Neutrophil (primary cell): ENCODE measurements around the gene PADI2.

Experiments
- H3K27ac ChIP-seq: fragments of 200-600 bp; sonication (generic); 2 replicates; pipeline ENCODE4 v1.5.1; 2016; ENCODE audit warnings: mild to moderate bottlenecking, moderate library complexity
- H3K27me3 ChIP-seq: fragments of 200-600 bp; sonication (generic); 2 replicates; pipeline ENCODE4 v1.6.0; 2016; ENCODE audit warnings: mild to moderate bottlenecking
- H3K36me3 ChIP-seq: fragments of 200-600 bp; sonication (generic); 2 replicates; pipeline ENCODE4 v1.5.1; 2017
- H3K4me1 ChIP-seq, 2 experiments: fragments of 200-600 bp in 1 of 2; sonication (generic) in 1 of 2; 1 replicate in 1 of 2; 2 replicates in 1 of 2; pipeline versions ENCODE4 v1.5.1 to v1.6.1; 2013 to 2016; ENCODE audit warnings: low read depth in 1 of 2, low read length in 1 of 2, mild to moderate bottlenecking in 1 of 2, moderate library complexity in 1 of 2; ENCODE audit not compliant: control insufficient read depth in 1 of 2, insufficient read depth in 1 of 2
- H3K4me3 ChIP-seq, 2 experiments: fragments of 200-600 bp in 1 of 2; sonication (generic) in 1 of 2; 1 replicate in 1 of 2; 2 replicates in 1 of 2; pipeline ENCODE4 v1.5.1; 2013 to 2016; ENCODE audit warnings: low read depth in 1 of 2, low read length in 1 of 2, mild to moderate bottlenecking in 1 of 2, moderate library complexity in 1 of 2
- H3K9me3 ChIP-seq: fragments of 200-600 bp; sonication (generic); 2 replicates; pipeline ENCODE4 v1.5.1; 2016
- TF ChIP-seq, protein P1 (sequence below): fragments of 200-600 bp; sonication (generic); IDR thresholded peaks from 2 replicates; pipeline ENCODE4 v1.5.1; 2016; ENCODE audit warnings: antibody characterized with exemption

Gene PADI2

GRCh38 chr1:17097787-17098186 lies 21.5 kb downstream of the PADI2 start:
- peaks cover 83% of the 10 kb centered on the region for H3K36me3 ChIP-seq
- H3K4me1 ChIP-seq, result peaks cover 58 to 62% of the 10 kb centered on the region in 2 experiments
- TF ChIP-seq, protein P1, sequence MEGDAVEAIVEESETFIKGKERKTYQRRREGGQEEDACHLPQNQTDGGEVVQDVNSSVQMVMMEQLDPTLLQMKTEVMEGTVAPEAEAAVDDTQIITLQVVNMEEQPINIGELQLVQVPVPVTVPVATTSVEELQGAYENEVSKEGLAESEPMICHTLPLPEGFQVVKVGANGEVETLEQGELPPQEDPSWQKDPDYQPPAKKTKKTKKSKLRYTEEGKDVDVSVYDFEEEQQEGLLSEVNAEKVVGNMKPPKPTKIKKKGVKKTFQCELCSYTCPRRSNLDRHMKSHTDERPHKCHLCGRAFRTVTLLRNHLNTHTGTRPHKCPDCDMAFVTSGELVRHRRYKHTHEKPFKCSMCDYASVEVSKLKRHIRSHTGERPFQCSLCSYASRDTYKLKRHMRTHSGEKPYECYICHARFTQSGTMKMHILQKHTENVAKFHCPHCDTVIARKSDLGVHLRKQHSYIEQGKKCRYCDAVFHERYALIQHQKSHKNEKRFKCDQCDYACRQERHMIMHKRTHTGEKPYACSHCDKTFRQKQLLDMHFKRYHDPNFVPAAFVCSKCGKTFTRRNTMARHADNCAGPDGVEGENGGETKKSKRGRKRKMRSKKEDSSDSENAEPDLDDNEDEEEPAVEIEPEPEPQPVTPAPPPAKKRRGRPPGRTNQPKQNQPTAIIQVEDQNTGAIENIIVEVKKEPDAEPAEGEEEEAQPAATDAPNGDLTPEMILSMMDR, result no peak
- peak overlapping the region; percentile 52 to 57 for H3K4me3 ChIP-seq
- no peaks in the 10 kb centered on the region for H3K27me3 ChIP-seq
- H3K27ac ChIP-seq, result peak overlapping the region; percentile 95
- H3K9me3 ChIP-seq, result no peaks in the 10 kb centered on the region

- peak overlapping the region; percentile 52 to 57 for H3K4me3 ChIP-seq
- peaks cover 58 to 62% of the 10 kb centered on the region in 2 experiments for H3K4me1 ChIP-seq
- TF ChIP-seq, protein P1, result no peak
- H3K27me3 ChIP-seq, result no peaks in the 10 kb centered on the region
- peaks cover 83% of the 10 kb centered on the region for H3K36me3 ChIP-seq
- H3K27ac ChIP-seq, result peak overlapping the region; percentile 95
- H3K9me3 ChIP-seq, result no peaks in the 10 kb centered on the region
Measured at GRCh38 chr1:17097147-17097546, 22.1 kb downstream of the PADI2 start.

DNA sequence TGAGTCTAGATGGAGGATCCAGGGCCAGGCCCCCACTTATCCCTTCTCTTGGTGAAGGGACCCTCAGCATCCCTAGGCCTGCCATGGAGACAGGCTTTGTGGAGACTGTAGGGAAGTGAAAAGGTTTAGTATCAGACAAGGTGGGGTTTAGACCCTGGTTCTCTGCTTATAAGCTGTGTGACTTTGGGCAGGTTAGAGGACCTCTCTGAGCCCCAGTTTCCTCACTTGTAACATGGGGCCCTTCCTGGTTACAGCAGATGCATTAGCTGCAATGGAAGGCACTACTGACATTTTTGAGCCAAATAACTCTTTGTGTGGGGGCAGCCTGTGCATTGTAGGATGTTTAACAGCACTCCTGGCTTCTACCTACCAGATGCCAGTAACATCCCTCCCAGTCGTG lies 22.7 kb downstream of the PADI2 start:
- Histone ChIP-seq H3K27me3 (no peaks in the 10 kb centered on the region), H3K27ac (peak overlapping the region; percentile 95), H3K4me1 (peaks cover 55 to 62% of the 10 kb centered on the region in 2 experiments), H3K36me3 (peaks cover 83% of the 10 kb centered on the region), H3K9me3 (no peaks in the 10 kb centered on the region), H3K4me3 (peak overlapping the region in 1 of 2 experiments; percentile 12)
- TF ChIP-seq, protein P1, result no peak

- TF ChIP-seq, protein P1, result no peak
- Histone ChIP-seq H3K9me3 (no peaks in the 10 kb centered on the region), H3K4me1 (peaks cover 42 to 47% of the 10 kb centered on the region in 2 experiments), H3K36me3 (peaks cover 84% of the 10 kb centered on the region), H3K4me3 (no peak overlapping the region), H3K27me3 (no peaks in the 10 kb centered on the region), H3K27ac (peak overlapping the region; percentile 35)
Measured at GRCh38 chr1:17095141-17095540, 24.1 kb downstream of the PADI2 start.

DNA sequence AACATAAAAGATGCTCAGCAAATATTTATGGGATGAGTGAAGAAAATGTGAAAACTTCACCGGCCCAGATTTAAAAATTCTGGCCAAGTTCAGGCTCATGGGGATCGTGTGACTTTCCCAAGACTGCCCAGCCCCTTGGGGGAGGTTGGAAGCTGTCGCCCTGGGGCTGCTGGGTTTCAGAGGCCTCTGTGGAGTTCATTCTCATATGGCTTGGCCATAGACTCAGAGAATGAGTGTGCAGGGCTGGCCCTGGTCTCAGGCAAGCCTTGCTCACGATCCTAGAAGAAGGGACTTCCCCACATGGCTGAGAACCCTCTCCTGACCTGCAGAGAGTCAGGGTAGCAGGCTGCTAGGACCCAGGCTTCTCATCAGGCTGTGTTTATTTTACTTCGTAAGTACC lies 24.6 kb downstream of the PADI2 start:
- no peaks in the 10 kb centered on the region for H3K27me3 ChIP-seq
- H3K4me1 ChIP-seq, result peaks cover 37 to 43% of the 10 kb centered on the region in 2 experiments
- H3K4me3 ChIP-seq, result no peak overlapping the region
- H3K36me3 ChIP-seq, result peaks cover 85% of the 10 kb centered on the region
- H3K9me3 ChIP-seq, result no peaks in the 10 kb centered on the region
- TF ChIP-seq, protein P1, result no peak
- peak overlapping the region; percentile 35 for H3K27ac ChIP-seq
